Measurements from ENCODE around the gene PLSCR5.

DNA sequence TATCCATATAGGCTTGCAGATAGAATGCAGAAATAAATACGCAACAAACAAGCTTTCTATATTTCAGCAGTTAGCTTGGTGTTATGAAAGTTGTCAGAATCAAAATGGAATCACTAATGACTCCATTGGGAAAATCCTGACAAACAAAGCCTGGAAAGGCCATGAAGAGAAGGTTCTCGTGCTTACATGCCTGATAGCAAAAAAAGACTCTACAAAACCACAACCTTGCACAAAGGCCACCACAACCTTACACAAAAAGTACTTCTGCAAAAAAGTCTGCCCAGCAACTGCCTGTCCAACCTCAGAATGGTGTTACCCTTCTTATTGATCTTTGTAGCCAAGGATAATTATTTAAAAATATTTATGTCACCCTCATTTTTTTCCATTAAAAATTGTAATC, 46.4 kb downstream of the PLSCR5 start:
- no peak for TF ChIP-seq CTCF (IDR thresholded peaks at IDR 0.05)
- no peak for TF ChIP-seq TCF7L2 (IDR thresholded peaks at IDR 0.05; ENCODE audit: low read depth, low read length)
- TF ChIP-seq POLR2AphosphoS5 (IDR thresholded peaks at IDR 0.05; ENCODE audit: low read depth, low read length) = no peak
- TF ChIP-seq REST (IDR thresholded peaks at IDR 0.05; ENCODE audit: insufficient read depth in 1 of 2, low read depth in 2 of 2, low read length in 1 of 2) = no peak
- no peak for TF ChIP-seq SIN3A (IDR thresholded peaks at IDR 0.05; ENCODE audit: borderline replicate concordance, insufficient read depth, low read depth, low read length)

All from Panc1 (cell line).